Dermis blood vessel endothelial cell (primary cell): ENCODE results near the gene HOXA11. TPM values are rescaled to one million over a fixed set of nuclear protein-coding genes. Genes with fewer than 3 reads are reported as not detected.

ENCODE experiments used
- DNase-seq: peaks from one replicate; pipeline ENCODE4 v3.0.0; 2010
- total RNA-seq: library from RNA; depleted of rRNA; stranded (reverse); fragments of >200 nt; gene quantifications from 2 replicates; pipeline ENCODE4 v1.2.3, GENCODE V29; 2014

Gene HOXA11
- total RNA-seq, 1 donor from 2014 or later: under 0.01 TPM

- no peak for DNase-seq
Measured at GRCh38 chr7:27192546-27193334, 7.7 kb upstream of the HOXA11 start.

- no peak for DNase-seq
Measured at GRCh38 chr7:27191833-27192545, 7.0 kb upstream of the HOXA11 start.

- DNase-seq: no peak
Measured at GRCh38 chr7:27191161-27191731, 6.2 kb upstream of the HOXA11 start.

DNA sequence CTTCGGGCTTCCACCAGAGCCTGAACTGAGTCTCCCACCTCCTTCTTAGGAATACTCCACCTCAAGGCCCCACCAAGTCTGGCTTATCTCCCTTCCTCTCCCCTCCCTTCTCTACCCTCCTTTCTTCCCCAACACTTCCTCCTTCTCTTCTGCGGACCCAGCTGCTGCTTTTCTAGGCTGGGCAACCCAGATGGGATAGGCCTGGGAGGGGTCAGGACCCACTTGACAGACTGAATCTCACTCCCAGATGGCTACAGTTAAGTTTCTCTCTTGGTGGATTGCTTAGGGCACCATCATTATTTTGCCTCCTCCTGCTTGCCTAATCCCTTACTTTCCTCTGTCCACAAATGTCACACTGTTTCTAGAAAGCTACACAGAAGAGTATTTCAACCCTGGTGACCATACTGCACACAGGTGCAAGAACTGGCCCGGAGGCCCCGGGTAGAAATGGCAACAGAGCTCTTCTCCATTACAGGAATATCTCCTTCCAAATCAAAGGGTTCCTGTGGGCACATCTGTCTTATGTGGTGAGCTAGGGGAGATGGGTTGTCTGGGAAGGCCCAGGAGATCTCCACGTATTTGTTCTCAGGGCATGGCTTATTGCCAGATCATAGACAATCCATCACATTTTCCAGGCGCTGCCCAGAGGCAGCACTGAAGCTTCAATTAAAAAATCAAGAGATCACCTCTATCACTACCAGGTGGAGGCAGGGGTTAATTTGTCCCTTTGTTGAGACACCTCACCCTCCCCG lies 5.1 kb upstream of the HOXA11 start:
- DNase-seq: no peak

- peak; percentile 49 for DNase-seq
Measured at GRCh38 chr7:27189295-27189996, 4.4 kb upstream of the HOXA11 start.

GRCh38 chr7:27188386-27189294 lies 3.6 kb upstream of the HOXA11 start:
- DNase-seq: peak; percentile 49

GRCh38 chr7:27187475-27188385 lies 2.7 kb upstream of the HOXA11 start:
- no peak for DNase-seq

DNA sequence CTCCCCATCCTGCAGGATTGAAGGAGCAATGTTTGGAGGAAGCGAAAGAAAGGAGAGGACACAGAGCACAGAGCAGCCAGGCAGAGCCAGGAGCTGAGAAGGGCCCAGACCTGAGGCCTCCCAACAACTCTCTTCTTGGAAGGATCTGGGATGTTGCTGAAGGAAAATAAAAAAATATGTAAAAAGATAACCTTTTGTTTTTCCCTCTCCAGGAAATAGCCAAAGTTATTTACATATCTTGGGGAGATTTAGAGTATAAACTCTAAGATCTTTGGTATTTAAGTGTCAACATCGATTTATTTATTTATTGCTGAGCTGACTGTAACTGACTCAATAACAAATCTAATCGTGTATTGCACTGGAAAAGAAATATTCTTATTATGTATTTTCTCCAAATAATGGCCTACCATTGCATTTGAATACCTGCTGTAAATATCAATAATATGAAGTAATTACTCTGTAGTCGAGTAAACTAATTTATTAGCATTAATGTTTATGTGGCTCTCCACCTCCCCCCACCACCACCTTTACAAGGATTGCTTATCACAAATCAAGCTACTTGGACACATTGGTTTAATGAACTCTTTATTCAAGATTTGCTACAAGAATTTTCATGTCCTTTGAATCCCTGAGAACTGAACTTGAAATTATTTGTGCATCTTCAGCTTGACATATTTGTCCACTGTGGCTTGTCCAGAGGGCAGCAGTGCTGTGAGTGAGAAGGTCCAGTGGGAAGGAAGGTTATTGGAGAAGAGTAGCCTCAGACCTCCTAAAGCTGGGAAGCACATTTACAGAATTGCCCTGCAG lies 1.8 kb upstream of the HOXA11 start:
- no peak for DNase-seq

- no peak for DNase-seq
Measured at GRCh38 chr7:27185854-27186667, 1.0 kb upstream of the HOXA11 start.

DNA sequence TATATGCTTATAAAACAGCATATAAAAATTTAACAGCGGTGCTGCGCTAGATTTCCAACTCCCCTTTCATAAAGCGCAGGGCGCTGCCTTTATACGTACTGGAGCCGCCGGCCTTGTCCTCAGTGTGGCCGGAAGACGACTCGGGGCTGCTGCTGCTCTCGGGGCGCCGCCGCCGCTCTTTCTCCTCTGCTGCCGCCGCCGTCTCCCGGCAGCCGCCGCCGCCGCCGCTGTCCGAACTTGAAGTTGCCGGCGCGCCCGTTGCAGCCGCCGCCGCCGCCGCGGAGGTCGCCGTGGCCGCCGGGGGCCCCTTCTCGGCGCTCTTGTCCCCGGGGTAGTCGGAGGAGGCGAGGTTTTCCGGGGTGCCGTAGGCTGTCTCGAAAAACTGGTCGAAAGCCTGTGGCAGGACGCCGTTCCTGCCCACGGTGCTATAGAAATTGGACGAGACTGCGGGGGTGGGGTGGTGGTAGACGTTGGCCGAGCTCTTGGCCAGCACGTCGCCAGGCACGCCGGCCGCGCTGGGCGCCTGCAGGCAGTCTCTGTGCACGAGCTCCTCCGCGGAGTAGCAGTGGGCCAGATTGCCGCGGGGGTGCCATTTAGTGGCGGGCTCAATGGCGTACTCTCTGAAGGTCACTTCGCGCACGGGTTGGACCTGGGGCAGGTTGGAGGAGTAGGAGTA lies 557 bp downstream of the HOXA11 start:
- DNase-seq: peak; percentile 63

DNA sequence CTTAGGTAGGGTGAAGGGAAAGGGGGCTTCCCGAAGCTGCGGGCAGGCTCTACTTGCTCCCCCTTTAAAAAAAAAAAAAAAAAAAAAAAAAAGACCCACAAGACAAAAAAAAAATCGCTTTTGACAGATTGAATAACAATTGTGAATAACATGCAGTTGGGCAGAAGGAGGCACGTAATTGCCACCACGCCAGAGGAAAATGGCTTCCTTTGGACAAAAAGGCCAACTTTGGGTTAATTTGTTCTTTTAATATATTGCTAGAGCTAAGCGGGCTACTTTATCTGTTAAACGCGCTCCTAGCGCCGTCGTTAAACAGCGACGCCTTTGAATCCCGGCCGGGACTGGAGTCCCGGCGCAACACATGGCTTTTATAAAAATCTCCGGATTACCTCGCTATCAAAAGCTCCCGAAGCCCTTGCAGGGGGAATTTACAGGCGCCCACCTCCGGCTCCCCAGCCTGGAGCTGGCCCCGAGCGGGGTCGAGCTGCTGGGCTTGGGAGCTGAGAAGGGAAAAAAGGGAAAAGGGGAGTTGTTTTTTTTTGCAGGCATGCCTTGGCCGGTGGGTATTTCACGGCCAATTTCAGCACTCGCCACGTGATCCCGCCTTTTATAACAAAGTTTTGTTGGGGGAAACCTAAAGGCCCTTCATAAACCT lies 1.2 kb downstream of the HOXA11 start:
- peak; percentile 58 for DNase-seq

GRCh38 chr7:27182861-27183681 lies 2.0 kb downstream of the HOXA11 start:
- no peak for DNase-seq

- no peak for DNase-seq
Measured at GRCh38 chr7:27182285-27182841, 2.7 kb downstream of the HOXA11 start.

- DNase-seq: no peak
Measured at GRCh38 chr7:27181795-27182275, 3.2 kb downstream of the HOXA11 start.
